ENCODE measurements around the gene PIGV.
A peak's percentile ranks its signal among the peaks of the same experiment; 100 is the strongest.
"Not testable (repeated sequence)": the region's sequence is repeated elsewhere in the genome, so short reads cannot be mapped to it uniquely, and the experiment has no call there.

The PIGV gene

DNA sequence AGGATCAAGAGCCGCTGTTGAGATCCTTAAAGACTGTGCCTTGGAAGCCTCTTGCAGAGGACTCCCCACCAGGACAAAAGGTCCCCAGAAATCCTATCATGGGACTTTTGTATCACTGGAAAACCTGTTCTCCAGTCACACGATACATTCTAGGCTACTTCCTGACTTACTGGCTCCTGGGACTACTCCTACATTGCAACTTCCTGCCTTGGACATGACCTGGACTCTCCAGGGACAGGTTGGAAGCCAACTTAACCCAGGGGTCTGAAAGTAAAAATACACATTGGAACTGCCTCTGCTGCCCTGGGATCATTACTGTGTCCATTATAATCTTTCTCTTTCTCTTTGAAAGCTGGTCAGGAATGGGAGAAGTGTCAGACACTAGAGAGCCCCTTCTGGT, 9.9 kb downstream of the PIGV start:
- DNase-seq: no peak

DNA sequence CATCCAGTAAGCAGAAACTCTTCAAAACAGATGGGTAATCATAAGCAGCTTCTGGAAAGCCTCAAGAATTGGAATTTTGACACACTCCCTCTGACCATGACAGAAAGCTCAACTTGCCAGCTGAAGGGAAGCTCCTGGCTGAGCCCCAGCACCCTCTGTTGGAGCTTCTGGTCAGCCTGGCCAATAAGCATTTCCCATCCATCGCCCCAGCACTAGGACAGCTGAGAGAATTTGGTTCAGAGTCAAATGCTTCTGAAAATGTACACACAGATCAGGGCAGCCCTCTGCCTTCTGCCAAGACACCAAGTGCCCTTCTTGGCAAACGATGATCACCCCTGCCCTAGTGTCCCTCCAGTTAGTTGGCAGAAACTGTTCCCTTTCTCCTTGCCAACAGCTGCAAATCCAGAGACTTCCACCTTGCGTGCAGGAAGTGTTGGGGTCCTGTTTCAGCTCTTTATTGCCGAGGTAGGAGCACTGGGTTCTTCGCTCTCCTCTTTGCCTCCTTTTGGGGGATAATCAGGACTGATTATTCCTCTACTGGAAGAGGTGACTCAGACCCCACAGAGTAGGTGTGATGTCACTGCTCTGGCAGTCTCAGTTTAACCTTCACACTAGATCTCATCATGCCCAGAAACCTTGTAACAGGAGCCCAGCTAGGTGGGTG, 11.9 kb downstream of the PIGV start:
- DNase-seq: no peak

DNA sequence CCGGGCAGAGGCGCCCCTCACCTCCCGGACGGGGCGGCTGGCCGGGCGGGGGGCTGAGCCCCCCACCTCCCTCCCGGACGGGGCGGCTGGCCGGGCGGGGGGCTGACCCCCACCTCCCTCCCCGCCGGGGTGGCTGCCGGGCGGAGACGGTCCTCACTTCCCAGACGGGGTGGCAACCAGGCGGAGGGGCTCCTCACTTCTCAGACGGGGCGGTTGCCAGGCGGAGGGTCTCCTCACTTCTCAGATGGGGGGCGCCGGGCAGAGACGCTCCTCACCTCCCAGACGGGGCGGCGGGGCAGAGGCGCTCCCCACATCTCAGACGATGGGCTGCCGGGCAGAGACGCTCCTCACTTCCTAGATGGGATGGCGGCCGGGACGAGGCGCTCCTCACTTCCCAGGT, 16.2 kb downstream of the PIGV start:
- DNase-seq: not testable (repeated sequence)

DNA sequence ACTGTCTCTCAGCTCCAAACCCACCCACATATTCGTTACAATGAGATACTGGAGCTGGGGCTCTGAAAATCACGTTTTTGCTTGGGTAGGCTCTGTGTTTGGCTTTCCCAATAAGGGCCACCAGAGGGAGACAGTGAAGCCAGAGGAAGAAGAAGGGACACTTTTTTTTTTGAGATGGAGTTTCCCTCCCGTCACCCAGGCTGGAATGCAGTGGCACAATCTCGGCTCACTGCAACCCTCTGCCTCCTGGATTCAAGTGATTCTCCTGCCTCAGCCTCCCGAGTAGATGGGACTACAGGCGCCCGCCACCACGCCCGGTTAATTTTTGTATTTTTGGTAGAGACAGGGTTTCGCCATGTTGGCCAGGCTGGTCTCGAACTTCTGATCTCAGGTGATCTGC, 22.4 kb downstream of the PIGV start:
- DNase-seq: peak; percentile 35

DNA sequence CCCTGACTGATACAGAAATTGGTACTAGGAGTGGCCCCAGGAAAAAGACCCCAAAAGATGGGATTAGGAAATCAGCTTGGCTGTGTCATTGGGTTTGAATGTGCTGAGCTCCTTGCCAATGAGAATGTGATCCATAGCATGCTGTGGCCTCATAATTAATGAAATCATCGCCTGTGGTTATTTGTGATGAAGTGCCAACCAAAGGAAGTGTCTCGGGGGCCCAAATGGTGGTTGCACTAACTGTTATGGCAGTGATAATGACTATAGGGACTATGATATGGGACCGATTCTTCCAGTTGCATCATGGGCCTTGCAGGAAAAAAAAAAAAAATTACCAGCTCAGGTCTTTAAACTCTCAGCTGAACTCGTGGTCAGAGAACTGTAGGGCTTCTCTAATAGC, 23.3 kb downstream of the PIGV start:
- DNase-seq: no peak

DNA sequence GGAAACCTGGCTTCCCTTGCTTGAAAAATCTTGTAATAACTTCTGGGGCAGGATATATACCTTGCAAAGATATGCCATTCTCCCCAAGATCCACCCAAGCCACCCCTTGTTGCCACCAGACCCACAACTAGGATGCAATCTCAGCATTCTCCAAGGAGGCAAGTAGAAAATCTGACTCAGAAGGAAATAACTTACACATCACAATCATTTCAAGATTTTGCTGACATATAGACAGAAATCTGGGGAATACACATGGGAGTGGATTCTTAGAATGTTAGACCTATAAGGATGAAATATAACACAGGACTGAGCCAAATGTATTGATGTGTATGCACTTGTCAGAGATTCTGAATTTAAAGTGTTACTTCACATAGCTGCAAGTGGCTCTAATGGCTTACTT, 24.0 kb downstream of the PIGV start:
- DNase-seq: no peak

DNA sequence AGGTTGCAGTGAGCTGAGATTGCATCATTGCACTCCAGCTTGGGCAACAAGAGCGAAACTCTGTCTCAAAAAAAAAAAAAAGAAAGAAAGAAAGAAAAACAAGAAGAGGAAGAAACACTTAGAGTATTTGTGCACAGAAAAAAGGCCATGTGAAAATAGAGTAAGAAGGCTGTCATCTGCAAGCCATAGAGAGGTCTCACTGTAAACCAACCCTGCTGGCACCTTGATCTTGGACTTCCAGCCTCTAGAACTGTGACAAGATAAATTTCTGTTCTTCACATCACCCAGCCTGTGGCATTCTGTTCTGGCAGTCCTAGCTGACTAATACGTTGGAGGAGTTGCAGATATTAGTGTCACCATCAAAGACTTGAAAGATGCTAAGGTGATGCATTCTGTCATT, 26.6 kb downstream of the PIGV start:
- DNase-seq: no peak

DNA sequence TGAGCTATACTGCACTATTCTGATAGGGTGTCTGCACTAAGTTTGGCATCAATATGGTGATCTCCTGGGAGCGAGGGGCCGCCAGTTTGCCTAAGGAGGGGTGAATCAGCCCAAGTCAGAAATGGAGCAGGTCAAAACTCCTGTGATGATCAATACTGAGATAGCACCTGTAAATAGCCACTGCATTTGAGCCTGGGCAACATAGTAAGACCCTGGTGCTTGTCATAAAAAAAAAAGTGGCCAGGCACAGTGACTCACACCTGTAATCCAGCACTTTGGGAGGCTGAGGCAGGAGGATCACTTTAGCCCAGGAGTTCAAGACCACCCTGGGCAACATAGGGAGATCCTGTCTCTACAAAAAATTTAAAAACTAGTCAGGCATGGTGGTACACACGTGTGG, 27.1 kb downstream of the PIGV start:
- no peak for DNase-seq

DNA sequence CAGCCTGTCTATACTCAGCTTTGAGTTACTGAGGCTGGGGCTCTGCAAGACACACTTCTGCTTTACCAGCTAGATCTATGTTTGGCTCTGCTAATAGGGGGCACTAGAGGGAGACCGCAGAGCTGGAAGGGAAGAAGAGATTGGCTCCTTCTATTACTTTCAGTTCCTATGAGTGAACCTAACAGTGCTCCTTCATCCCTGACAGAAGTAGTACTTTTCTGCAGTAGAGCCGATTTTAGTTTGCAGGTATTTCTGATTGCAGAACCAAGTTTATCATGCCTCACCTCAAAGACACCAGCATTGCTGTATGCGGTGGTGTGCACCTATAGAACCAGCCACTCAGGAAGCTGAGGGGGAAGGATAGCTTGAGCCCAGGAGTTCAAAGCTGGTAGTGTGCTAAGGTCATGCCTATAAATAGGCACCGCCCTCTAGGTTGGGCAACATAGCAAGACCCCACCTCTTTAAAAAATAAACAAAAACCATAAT, 33.1 kb downstream of the PIGV start:
- no peak for DNase-seq

DNA sequence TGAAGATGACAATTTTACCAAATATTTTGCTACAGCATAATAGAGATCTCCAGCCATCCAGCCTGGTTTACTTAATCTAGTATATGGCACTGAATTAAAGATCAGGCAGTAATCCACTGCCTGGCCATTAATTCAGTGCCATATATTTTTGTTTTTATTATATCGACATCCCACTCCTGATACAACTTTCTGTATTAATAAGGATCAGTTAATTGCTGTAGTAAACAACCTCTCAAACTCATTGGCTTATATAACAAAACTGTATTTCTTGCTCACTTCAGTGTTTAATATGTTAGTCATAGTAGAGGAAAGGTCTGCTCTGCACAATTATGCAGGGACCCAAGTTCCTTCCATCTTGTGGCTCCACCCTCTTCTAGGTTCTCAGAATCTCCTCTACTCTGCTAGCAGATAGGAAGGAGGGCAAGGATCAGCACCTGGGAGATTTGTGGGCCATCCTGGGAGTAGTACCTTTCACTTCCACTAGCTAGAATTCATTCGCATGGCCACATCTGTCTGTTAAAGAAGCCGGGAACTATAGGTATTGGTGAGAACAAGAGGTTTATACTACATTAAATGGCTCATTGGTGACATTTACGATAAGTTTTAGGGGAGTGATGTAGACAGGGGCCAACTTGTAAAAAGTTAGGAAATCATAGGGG, 35.1 kb downstream of the PIGV start:
- DNase-seq: no peak

DNA sequence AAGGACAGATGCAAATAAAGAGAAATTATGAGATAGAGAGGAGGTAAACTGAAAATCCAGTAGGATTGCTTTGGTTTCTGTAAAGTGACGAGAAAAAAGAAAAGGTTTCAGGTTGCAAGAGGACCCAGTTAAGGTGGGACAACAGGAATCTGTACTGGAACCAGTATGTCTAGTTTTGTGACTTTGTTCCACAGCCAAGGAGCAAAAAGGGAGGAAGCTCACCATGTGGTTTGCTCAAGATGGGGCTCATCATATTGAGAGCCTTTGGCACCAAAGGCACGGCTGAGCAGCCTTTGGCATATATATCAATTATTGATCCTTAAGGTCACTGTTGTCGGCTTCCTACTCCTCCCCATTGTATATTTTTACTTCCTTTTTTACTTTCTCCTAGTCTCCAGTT, 37.0 kb downstream of the PIGV start:
- DNase-seq: no peak

DNA sequence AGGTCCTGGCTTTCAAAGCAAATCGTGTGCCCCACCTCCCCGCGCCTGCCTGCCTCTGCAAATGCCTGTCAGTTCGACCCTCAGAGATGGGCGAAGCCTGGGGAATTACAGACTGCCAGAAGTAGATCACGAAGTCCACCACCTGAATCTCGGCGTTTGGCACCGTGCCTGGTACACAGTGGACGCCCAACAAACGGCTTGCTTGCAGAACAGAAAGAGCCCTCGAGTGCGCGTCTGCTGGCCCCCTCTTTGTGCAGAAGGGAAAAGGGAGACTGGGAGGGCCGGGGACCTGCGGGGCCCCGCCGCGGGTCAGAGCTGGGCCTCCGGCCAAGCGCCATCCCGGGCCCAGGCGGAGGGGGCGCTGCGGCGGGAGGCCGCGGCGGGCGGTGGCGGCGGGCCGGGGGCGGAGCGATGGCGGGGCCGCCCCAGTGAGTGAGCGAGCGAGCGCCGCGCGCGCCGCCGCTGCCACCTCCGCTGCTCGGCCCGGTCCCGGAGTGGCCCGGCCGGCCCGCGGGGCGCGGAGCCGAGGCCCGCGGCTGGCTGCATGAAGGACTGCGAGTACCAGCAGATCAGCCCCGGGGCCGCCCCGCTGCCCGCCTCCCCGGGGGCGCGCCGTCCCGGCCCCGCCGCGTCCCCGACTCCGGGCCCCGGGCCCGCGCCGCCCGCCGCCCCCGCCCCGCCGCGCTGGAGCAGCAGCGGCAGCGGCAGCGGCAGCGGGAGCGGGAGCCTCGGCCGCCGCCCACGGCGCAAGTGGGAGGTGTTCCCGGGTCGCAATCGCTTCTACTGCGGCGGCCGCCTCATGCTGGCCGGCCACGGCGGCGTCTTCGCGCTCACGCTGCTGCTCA, 38.7 kb downstream of the PIGV start, which contains the start of gene ZDHHC18:
Gene ZDHHC18 (plus strand): TSS at position 428 of the 845 bp plus-strand sequence. CDS start 117 bp downstream, at position 545.
- peak; percentile 53 for DNase-seq

DNA sequence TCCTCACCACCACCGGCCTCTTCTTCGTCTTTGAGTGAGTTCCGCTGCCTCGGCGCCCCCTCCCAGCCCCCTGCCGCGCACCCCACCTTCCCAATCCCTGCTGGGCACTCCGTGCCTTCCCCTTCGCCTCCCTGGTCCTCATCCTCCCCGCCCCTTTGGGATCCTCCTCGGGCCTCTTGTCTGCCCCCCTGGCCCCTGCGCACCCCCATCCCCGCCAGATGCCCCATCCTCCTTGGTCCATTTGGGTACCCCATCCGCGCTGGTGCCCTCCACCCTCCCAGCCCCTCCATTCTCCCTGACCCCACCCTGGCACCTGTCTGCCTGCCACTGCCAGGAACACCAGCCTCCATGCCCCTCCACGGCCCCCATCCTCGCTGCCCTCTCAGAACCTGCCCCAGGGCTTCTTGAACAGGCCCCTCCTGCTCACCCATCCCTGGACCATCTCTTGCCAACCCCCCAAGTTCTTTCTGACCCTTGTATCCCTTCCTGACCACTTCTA, 39.4 kb downstream of the PIGV start:
- DNase-seq: no peak

DNA sequence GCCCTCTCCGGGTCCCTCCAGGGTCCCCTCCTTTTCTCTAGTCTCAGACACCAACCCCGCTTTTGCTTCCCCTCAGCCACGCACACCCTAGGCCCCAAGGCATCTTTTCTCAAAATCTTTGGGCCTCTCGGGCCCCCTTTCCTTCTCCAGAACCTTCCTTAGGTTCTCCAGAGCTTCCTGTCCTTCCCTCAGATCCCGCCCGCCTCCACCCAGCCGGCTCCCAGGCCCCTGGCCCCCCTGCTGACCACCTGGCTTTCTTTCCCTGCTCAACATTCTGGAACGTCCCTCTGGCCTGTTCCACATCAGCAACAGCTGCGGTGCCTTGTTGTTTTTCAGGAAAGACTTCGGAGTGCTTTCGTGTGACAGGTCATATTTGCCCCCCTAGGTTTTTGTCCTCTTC, 39.9 kb downstream of the PIGV start:
- DNase-seq: no peak

DNA sequence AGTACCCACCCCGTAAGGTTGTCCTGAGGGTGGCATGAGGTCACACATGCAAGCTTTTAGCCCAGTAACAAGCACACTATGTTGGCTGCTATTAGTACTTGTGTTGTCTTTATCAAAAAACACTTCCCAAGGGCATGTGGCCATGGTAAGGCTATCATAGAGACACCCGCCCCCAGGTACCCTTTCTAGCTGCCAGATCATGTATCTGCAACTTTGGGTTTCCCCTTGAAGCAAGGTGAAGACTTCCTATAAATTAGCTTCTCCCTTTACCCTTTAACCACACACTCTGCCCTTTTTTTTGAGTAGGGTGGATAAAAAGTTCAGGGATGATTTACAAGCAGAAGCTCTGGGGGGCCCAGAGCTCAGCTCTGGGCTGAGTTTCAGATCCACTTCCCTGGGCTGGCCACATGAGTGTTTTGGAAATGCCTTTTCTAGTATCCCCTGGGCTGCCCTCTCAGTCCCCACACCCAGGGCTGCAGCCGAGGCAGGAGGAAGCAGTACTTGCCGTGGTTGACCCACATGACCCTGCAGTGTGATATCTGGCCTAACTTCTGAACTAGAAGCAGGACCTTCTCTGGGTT, 40.8 kb downstream of the PIGV start:
- DNase-seq: no peak

DNA sequence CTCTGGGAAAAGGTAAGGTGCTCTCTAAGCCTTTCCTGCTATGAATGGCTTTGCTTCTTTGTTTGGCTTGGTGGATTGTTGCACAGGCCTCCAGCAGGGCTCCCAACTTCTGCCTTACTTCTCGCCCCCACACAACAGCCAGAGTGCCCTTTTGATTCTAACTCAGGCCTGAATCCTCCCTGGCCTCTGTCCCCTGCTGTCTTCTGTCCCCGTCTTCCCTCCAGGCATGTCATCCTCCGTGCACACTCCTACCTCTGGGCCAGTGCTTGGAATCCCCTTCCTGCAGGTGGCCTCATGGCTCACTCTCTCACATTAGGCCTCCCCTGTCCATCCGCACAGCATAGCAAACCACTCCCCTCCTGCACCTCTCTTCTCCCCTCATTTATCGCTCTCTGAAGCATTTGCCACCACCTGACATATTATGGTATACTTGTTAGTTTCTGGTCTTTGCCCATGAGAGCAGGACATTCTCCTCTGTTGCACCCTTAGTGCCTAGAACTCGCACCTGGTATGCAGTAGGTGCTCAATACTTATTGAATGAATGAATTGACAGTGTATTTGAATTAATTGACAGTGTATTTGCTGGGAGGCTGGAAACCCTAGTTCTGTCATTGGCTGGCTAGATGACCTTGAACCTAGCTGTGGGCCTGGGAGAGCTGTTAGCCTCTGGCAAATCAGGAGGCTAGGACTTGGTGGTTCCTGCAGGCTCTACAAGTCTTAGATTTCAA, 41.6 kb downstream of the PIGV start:
- DNase-seq: no peak

DNA sequence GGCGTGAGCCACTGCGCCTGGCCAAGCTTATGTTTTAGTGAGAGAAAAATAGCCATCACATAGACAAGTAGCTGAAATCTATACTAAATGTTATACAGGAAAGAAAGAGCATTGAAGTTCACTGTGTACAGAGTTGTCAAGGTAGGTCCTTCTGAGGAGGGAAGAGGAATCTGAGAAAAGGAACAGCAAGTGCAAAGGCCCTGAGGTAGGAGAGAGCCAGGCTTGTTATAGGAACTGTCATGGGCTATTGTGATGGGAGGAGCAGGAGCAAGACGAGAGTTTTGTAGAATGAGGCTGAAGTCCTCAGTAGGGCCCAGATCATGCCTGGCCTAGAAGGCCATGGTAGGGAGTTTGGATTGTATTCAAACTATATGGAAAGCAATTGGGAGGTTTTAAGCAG, 43.3 kb downstream of the PIGV start:
- no peak for DNase-seq

DNA sequence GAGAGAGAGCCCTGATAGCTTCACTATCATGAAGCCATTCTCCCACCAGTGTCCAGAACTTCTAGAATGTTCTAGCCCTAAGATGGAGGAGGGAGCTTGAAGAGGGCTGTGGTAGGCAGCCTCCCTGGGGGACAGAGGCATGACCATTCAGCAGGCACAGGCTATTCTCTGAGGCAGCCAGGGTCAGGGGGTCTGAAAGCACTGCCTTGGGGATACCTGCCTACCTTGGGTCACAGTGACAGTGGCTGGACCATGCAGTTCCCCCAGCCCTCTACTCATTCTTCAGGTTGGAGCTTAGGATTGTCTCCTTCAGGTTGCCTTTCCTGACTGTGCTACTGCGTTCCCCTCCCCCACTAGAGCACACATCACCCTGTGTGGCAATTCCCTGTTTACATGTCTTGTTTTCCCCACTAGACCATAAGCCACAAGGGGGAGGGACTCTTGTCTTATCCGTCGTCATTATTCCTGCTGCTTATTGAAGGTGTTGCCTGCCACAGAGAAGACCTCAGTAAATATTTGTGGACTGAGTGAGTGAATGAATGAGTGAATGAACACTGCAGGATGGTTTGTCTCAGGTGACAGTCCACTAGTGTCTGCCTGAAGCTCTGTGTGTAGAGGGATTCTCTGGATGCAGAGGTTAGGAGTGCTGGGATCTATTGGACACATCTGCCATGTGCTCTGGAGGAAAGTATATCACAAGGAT, 43.9 kb downstream of the PIGV start:
- DNase-seq: no peak

DNA sequence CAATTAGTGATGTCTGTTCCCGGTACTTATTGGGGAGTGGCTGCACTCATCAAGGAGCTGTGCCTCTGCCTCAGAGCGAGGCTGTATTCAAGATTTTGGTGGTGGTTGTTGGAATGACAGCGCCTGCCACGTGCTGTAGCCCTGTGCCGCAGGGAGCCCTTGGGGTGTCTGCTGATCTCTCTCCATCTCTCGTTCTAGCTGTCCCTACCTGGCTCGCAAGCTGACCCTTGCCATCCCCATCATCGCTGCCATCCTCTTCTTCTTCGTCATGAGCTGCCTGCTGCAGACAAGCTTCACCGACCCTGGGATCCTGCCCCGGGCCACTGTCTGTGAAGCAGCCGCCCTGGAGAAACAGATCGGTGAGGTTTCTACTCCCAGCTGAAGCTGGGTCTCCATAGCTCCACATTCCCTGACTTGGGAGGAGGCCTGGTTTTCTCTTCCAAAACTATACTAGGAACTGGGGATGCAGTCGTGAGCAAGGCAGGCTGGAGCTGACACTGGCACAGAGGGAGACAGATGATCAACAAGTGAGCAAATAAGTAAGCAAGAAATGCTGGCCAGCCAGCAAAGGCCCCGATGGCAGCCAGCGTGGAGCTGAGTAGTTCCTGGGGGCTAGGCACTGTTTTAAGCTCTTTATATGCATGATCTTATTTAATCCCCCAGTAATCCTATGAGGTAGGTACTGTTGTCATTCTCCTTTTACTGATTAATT, 44.7 kb downstream of the PIGV start:
- DNase-seq: no peak

DNA sequence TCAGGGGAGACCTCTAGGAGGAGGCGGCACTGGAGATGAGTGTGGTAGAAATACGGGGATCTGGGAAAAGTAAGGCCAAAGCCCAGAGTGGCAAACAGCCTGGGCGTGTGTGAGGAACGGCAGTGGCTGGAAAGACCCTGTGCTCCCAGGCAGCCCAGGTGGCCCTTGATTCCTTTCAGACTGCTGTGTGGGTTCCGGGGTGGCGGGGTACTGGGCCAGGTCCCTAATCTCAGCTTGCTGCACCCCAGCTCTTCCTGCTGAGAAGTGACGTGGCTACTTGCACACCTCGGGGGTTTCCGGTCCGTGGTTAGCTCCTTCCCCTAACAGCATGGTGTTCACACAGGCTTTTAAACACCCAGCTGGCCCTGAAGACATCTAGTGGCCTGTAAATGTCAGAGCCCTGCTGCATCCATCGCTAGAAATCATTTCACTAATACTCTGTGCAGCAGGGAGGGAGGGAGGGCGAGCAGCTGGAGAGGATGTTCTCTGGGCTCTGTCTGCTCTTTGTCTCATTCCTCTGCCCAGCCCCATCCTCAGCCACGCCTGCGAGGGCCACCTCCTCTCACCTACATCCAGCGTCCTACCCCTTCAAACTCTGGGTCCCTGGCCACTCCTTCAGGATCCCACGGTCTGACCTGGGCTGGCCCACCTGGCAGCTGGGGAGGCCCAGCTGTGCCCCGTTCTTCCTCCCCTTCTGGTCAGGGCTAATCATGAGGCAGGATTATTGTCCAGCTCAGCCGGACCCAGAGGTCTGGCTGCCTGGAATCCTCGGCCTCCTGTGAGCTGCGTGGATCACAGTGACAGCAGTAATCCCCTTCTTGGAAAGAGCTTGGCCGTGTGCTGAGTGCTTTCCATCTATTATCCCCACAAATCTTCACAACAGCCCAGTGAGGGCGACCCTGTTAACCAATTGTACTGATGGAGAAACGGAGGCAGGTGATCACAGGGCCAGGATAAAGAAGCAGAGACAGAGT, 46.0 kb downstream of the PIGV start:
- no peak for DNase-seq
